GM19455 (cell line): Measurements from ENCODE around the gene CDH22.

Experiments used
- ATAC-seq: cut with Tn5 transposase; IDR thresholded peaks from one replicate; pipeline ENCODE4 v1.9.1; 2021; ENCODE audit not compliant: unreplicated experiment

The CDH22 gene

GRCh38 chr20:46152824-46153586 lies 155.3 kb downstream of the CDH22 start:
- ATAC-seq = no peak

GRCh38 chr20:46151936-46152335 lies 156.4 kb downstream of the CDH22 start:
- no peak for ATAC-seq

DNA sequence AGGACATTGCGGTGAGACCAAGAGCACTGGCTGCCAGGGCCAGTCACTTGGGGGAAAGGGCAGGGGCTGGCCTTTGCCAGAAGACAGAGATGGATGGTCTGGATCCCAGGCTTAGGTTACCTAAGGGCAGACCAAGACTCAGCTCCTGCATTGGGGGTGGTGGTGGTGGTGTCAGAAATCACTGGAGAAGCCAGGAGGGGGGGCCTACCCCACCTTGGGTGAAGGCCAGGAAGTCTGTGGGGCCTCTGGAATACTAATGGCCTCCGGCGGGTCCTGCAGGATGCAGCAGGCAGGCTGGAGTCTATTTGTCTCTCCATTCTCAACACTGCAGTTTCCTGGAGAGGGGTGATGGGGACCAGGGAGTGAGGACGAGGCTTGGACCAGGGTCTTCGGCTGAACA lies 157.4 kb downstream of the CDH22 start:
- ATAC-seq = no peak

GRCh38 chr20:46148313-46149208 lies 159.7 kb downstream of the CDH22 start:
- no peak for ATAC-seq

- ATAC-seq = no peak
These were observed 162.6 kb downstream of the CDH22 start for GRCh38 chr20:46145713-46146112.

- ATAC-seq = no peak
These were observed 163.8 kb downstream of the CDH22 start for GRCh38 chr20:46144432-46145025.

GRCh38 chr20:46142124-46142523 lies 166.2 kb downstream of the CDH22 start:
- ATAC-seq = no peak

DNA sequence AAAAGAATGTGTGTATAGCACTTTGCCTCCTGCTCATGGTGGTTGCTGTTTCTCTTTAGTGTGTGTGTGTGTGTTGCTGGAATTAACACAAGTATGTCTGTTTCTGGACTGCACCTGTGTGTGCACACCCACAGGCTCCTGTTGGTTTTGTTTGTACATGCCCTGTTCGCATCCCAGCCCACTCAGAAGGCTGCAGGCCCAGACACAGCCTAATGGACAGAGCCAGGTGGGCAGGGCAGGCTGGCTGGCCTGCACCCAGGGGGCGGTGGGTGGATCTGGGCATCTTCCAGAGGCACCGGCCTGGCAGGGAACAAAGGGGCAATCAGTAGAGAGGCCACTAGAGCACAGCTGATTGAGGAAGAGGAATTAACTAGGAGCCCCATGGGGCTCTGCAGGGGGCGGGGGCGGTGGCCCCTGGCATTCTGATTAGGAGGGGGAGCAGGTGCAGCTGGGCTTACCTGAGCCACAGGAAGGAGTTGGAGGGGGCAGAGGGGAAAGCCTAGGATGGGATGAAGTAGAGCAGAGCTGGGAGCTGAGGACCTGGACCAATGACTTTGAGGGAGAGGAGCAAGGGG lies 168.3 kb downstream of the CDH22 start:
- ATAC-seq = no peak

- no peak for ATAC-seq
These were observed 168.9 kb downstream of the CDH22 start for GRCh38 chr20:46139266-46139889.

DNA sequence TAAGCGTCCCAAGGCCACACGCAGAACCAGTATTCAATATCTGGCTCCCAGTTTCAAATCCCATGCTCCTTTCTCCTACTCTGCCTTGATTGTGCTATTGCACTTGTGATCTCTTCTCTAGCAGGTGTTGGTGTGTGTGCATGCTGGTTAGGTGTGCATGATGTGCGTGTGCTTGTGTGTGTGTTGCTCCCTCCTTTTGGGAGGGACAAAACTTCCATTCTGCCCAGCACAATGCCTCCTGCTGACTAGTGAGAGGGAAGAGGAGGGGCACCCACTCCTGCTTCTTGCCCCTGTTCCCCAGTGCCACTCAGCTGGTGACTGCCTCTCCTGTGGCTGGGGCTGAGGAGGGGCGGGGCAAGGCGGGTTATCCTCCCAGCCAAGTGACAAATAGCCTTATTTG lies 170.5 kb downstream of the CDH22 start:
- ATAC-seq = no peak

DNA sequence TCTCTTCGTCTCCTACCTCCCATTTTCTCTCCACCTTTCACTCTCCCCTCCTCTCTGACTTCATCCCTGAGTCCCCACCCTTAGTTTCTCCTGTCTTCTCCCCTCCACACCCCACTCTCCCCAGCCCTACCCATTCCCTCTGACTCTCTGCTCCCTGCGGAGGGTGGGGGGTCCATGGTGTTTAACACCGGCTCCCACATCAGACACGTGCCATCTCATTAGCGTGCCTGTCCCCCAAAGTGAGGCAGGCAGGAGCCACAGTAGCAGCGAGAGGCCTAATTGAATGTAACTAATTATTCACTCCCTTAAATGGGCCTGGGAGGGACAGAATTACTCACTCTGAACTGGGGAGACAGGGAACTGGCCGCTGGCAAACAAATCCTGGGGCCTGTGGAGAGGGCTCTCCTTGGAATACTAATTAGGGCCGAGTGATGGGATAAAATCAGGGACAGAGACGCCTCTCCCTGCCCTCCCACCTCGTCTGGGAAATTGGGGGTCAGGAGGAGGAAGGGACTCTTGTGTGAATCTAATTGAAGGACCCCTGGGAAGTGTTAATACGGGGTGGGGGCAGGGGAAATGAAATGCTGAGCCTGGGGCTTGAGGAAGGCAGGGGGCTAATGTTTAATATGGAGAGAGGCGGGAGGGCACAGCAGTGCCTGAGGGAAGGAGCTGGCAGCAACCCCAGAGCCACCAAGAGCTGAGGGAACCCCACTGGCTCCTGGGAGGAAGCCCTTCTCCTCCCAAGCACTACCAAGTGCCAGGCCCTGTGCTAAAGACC lies 172.3 kb downstream of the CDH22 start:
- no peak for ATAC-seq

GRCh38 chr20:46134716-46135115 lies 173.6 kb downstream of the CDH22 start:
- no peak for ATAC-seq

DNA sequence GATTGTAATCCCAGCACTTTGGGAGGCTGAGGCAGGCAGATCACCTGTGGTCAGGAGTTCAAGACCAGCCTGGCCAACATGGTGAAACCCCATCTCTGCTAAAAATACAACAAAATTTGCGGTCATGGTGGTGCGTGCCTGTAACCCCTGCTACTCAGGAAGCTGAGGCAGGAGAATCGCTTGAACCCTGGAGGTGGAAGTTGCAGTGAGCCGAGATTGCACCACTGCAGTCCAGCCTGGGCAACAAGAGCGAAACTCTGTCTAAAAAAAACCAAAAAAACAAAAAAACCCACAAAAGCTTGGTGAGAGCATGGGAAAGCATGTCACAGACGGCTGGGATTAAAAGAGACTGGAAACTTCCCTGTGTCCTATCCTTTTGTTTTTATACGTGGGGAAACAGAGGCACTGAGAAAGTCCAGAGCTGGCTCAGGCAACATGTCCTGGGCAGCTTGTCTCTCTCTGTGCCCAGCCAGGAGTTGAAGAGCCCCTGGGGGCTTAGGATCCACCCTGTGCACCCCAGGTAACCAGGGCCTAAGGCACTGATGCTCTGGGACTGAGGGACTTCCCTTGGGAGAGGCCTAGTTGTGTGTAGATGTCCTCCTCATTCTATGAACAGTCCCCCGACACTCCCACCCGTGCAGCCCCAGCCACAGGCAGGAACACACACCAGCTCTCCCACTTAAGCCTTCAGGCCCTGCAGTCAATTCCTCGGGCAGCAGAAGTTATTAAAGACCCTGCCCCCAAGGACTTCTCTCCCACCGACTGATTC lies 174.2 kb downstream of the CDH22 start:
- ATAC-seq = no peak

DNA sequence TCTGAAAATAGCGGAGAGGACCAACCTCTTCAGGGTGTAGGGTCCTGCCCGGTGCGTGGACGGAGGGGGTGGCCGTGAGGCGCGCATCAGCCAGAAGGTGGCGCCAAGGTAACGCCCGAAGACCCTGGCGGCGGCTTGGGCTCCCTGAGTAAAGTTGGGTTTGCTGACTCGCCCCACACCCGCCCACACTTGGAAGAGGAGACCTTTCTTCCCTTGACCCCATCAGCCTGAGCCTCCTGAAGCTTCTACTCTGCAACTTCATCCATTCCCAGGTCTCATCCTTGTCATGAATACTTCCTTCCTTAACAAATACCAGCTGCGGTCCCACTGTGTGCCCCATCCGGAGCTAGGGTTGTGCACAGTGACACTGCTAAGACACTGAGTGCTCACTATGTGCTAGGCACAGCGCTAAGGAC lies 175.6 kb downstream of the CDH22 start:
- ATAC-seq = no peak

DNA sequence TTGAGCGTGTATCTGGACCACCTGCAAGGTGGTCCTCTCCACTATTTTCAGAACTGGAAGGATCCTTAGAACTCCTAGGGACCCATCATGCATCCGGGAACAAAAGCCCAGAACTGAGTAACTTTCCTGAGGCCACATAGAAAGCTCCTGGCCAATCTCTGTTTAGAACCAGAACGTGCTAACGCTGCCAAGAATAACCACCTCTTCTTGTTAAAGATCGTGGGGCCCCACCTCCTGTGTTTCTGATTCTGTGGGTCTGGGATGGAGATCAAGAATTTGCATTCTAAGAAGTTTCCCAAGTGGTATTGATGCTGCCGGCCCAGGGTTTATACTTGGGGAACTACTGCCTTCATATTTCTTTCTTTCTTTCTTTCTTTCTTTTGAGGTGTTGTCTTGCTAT lies 176.9 kb downstream of the CDH22 start:
- ATAC-seq = no peak

DNA sequence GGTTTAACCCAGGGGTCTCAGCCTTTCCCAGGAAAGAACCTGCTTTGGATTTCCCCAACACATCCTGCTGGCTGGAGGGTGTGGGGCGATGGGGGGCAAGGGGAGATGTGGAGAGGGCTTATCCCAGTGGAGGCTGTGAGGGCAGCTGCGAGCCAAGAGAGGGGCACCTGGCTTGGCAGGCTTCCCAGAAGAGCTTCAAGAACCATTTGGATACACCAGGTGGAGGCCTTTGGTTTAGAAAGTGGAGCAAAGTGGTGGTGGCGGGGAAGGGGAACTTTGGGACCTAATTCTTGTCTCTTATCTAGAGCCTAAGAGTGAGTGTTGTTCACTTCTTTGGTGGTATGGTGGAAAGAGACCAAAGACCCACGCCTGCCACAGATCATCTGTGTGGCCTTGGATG lies 177.8 kb downstream of the CDH22 start:
- no peak for ATAC-seq

- no peak for ATAC-seq
These were observed 178.3 kb downstream of the CDH22 start for GRCh38 chr20:46129955-46130481.

- no peak for ATAC-seq
These were observed 179.8 kb downstream of the CDH22 start for GRCh38 chr20:46128310-46129151.
